Mesothelial cell of epicardium (in vitro differentiated cells): ENCODE results near the gene UNC5CL. TPM values are rescaled to one million over a fixed set of nuclear protein-coding genes. Genes with fewer than 3 reads are reported as not detected.

Experiments
- DNase-seq, 2 experiments: peaks; one replicate each; pipeline ENCODE4 v3.0.0; 2021; ENCODE audit warnings: low spot score in 2 of 2; ENCODE audit not compliant: unreplicated experiment in 2 of 2
- H3K27ac Mint-ChIP-seq: 2 replicates; pipeline ENCODE4 v1.8.0; 2021; ENCODE audit warnings: mixed read lengths
- H3K27me3 Mint-ChIP-seq: 2 replicates; pipeline ENCODE4 v1.8.0; 2021; ENCODE audit warnings: low read depth, mixed read lengths
- H3K36me3 Mint-ChIP-seq: 2 replicates; pipeline ENCODE4 v1.8.0; 2021; ENCODE audit warnings: mixed read lengths
- H3K4me1 Mint-ChIP-seq: 2 replicates; pipeline ENCODE4 v1.8.0; 2021; ENCODE audit warnings: mixed read lengths
- H3K4me3 Mint-ChIP-seq: 2 replicates; pipeline ENCODE4 v1.8.0; 2021; ENCODE audit warnings: mild to moderate bottlenecking, moderate library complexity, mixed read lengths
- H3K9me3 Mint-ChIP-seq: 2 replicates; pipeline ENCODE4 v1.8.0; 2021; ENCODE audit warnings: mixed read lengths
- total RNA-seq: library from RNA; stranded (reverse); gene quantifications from 3 replicates; pipeline ENCODE4 v1.2.1, GENCODE V29; 2021
- TF ChIP-seq, protein P1 (sequence below): fragments of 200-600 bp; sonication (generic); IDR thresholded peaks from one replicate; pipeline ENCODE4 v1.5.0; 2021; ENCODE audit warnings: antibody characterized with exemption; ENCODE audit not compliant: unreplicated experiment

The UNC5CL gene
- total RNA-seq, 1 donor from 2014 or later: 2.0 TPM

DNA sequence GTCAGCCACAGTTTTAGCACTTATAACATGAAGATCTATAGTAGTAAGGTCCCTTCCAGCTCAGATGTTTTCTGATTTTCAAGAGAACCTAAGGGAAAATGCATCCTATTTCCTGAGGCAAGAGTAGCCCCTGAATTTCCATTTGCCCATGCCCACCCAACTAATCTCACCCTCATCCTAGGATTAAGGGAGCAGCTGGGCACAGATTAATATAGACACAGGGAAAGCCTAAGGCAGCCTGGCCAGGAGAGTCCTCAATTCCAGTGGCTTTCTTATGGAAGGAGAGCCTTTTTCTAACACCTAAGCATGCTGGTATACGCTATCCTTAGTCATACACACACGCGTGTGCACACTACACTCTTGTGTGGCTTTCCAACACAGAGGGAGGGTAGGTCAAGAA, 15.5 kb upstream of the UNC5CL start:
- Mint-ChIP-seq H3K27me3 (no peaks in the 10 kb centered on the region), H3K9me3 (no peaks in the 10 kb centered on the region), H3K36me3 (no peaks in the 10 kb centered on the region), H3K27ac (no peak overlapping the region), H3K4me3 (no peak overlapping the region), H3K4me1 (peaks cover 35% of the 10 kb centered on the region)
- TF ChIP-seq, protein P1, sequence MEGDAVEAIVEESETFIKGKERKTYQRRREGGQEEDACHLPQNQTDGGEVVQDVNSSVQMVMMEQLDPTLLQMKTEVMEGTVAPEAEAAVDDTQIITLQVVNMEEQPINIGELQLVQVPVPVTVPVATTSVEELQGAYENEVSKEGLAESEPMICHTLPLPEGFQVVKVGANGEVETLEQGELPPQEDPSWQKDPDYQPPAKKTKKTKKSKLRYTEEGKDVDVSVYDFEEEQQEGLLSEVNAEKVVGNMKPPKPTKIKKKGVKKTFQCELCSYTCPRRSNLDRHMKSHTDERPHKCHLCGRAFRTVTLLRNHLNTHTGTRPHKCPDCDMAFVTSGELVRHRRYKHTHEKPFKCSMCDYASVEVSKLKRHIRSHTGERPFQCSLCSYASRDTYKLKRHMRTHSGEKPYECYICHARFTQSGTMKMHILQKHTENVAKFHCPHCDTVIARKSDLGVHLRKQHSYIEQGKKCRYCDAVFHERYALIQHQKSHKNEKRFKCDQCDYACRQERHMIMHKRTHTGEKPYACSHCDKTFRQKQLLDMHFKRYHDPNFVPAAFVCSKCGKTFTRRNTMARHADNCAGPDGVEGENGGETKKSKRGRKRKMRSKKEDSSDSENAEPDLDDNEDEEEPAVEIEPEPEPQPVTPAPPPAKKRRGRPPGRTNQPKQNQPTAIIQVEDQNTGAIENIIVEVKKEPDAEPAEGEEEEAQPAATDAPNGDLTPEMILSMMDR: no peak
- DNase-seq: no peak

GRCh38 chr6:41053041-41053440, 14.0 kb upstream of the UNC5CL start, which contains the start of gene APOBEC2:
TSS of gene APOBEC2 (plus strand) at chr6:41053202. CDS start at chr6:41053348, 146 bp downstream.
- Mint-ChIP-seq H3K27ac (peak within 1 kb of the TSS; percentile 43), H3K4me1 (peaks cover 45% of the 10 kb centered on the region), H3K9me3 (no peaks in the 10 kb centered on the region), H3K27me3 (no peaks in the 10 kb centered on the region), H3K4me3 (no peak within 1 kb of the TSS), H3K36me3 (no peaks in the 10 kb centered on the region)
- DNase-seq: no peak
- TF ChIP-seq, protein P1: no peak

DNA sequence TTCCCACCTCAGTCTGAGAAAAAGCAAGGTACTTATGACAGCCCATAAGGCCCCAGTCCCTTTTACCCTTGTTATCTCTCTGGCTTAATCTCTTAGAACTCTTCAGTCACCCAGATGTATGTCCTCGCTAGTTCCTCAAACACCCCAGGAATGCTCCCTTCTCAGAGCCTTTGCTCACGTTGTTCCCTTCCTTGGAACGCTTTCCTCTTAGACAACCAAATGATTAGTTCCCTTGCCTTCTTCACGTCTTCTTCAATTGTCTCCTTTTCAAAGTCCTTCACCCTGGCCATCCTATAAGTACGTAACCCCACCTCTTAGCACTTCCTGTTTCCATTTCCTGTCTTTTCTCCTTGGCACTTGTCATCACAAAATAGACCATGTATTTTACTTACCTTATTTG, 12.9 kb upstream of the UNC5CL start:
- Mint-ChIP-seq H3K4me3 (no peak overlapping the region), H3K27ac (no peak overlapping the region), H3K27me3 (no peaks in the 10 kb centered on the region), H3K4me1 (peaks cover 45% of the 10 kb centered on the region), H3K9me3 (no peaks in the 10 kb centered on the region), H3K36me3 (no peaks in the 10 kb centered on the region)
- TF ChIP-seq, protein P1: no peak
- no peak for DNase-seq

GRCh38 chr6:41050536-41050935, 11.5 kb upstream of the UNC5CL start:
- DNase-seq: no peak
- no peaks in the 10 kb centered on the region for H3K36me3 Mint-ChIP-seq
- no peak overlapping the region for H3K27ac Mint-ChIP-seq
- TF ChIP-seq, protein P1: no peak
- H3K4me1 Mint-ChIP-seq: peaks cover 45% of the 10 kb centered on the region
- no peak overlapping the region for H3K4me3 Mint-ChIP-seq
- no peaks in the 10 kb centered on the region for H3K27me3 Mint-ChIP-seq
- no peaks in the 10 kb centered on the region for H3K9me3 Mint-ChIP-seq

- Mint-ChIP-seq H3K27ac (no peak overlapping the region), H3K36me3 (no peaks in the 10 kb centered on the region), H3K4me3 (no peak overlapping the region), H3K4me1 (peaks cover 43% of the 10 kb centered on the region), H3K27me3 (no peaks in the 10 kb centered on the region), H3K9me3 (no peaks in the 10 kb centered on the region)
- no peak for DNase-seq
- TF ChIP-seq, protein P1: no peak
Observed at GRCh38 chr6:41049955-41050354, 10.9 kb upstream of the UNC5CL start.

- H3K9me3 Mint-ChIP-seq: no peaks in the 10 kb centered on the region
- no peaks in the 10 kb centered on the region for H3K36me3 Mint-ChIP-seq
- H3K4me1 Mint-ChIP-seq: peaks cover 39% of the 10 kb centered on the region
- H3K27me3 Mint-ChIP-seq: no peaks in the 10 kb centered on the region
- TF ChIP-seq, protein P1: no peak
- peak overlapping the region; percentile 41 for H3K27ac Mint-ChIP-seq
- H3K4me3 Mint-ChIP-seq: no peak overlapping the region
- DNase-seq: no peak
Observed at GRCh38 chr6:41049521-41049920, 10.5 kb upstream of the UNC5CL start.
